KMS-11 (cell line): ENCODE data around the gene TNC.

Source experiments
- H2AFZ ChIP-seq: fragments of 200-600 bp; sonication (generic); 2 replicates; pipeline ENCODE4 v1.6.1; 2016; ENCODE audit warnings: antibody characterized with exemption, mixed run types, low read depth
- H3K27ac ChIP-seq: fragments of 200-600 bp; sonication (generic); 2 replicates; pipeline ENCODE4 v1.6.1; 2016; ENCODE audit warnings: mild to moderate bottlenecking, mixed run types
- H3K27me3 ChIP-seq: fragments of 200-600 bp; sonication (generic); 2 replicates; pipeline ENCODE4 v1.6.1; 2017; ENCODE audit warnings: mild to moderate bottlenecking, low read depth, mixed run types, moderate library complexity; ENCODE audit not compliant: insufficient read depth
- H3K36me3 ChIP-seq: fragments of 200-600 bp; sonication (generic); 2 replicates; pipeline ENCODE4 v1.6.1; 2017; ENCODE audit warnings: mild to moderate bottlenecking, mixed run types; ENCODE audit not compliant: insufficient read depth
- H3K4me1 ChIP-seq: fragments of 200-600 bp; sonication (generic); 2 replicates; pipeline ENCODE4 v1.6.1; 2016; ENCODE audit warnings: mild to moderate bottlenecking, low read depth, mixed run types; ENCODE audit not compliant: poor library complexity, severe bottlenecking
- H3K4me2 ChIP-seq: fragments of 200-600 bp; sonication (generic); 2 replicates; pipeline ENCODE4 v1.7.0; 2016; ENCODE audit warnings: mild to moderate bottlenecking, mixed run types
- H3K4me3 ChIP-seq: fragments of 200-600 bp; sonication (generic); IDR thresholded peaks from 2 replicates; pipeline ENCODE4 v1.6.1; 2017; ENCODE audit warnings: low read depth, low read length, mixed read lengths; ENCODE audit not compliant: insufficient read depth
- H3K79me2 ChIP-seq: fragments of 200-600 bp; sonication (generic); 2 replicates; pipeline ENCODE4 v1.6.1; 2016; ENCODE audit warnings: low read depth, mixed run types; ENCODE audit not compliant: insufficient read depth
- H3K9ac ChIP-seq: fragments of 200-600 bp; sonication (generic); 2 replicates; pipeline ENCODE4 v1.6.1; 2016; ENCODE audit warnings: mild to moderate bottlenecking, mixed run types
- H4K20me1 ChIP-seq: fragments of 200-600 bp; sonication (generic); 2 replicates; pipeline ENCODE4 v1.6.1; 2016; ENCODE audit warnings: mild to moderate bottlenecking, mixed run types; ENCODE audit not compliant: insufficient read depth
- TF ChIP-seq, protein P1 (sequence below): fragments of 200-600 bp; sonication (generic); conservative IDR thresholded peaks from 2 replicates; pipeline ENCODE4 v1.6.1; 2017; ENCODE audit warnings: low read depth, mild to moderate bottlenecking, antibody characterized with exemption, low read length, moderate library complexity, mixed read lengths

The TNC gene

DNA sequence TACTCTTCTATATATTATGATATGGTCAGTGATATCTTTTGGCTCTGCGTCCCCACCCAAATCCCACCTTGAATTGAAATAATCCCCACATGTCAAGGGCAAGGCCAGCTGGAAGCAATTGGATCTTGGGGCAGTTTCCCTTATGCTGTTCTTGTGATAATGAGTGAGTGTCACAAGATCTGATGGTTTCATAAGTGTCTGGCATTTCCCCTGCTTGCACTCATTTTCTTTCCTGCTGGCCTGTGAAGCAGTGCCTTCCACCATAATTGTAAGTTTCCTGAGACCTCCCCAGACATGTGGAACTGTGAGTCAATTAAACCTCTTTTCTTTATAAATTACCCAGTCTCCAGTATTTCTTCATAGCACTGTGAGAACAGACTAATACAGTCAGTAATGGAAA lies 45.0 kb upstream of the TNC start:
- no peak overlapping the region for H3K9ac ChIP-seq
- no peaks in the 10 kb centered on the region for H3K27me3 ChIP-seq
- H3K79me2 ChIP-seq, result no peaks in the 10 kb centered on the region
- TF ChIP-seq, protein P1, sequence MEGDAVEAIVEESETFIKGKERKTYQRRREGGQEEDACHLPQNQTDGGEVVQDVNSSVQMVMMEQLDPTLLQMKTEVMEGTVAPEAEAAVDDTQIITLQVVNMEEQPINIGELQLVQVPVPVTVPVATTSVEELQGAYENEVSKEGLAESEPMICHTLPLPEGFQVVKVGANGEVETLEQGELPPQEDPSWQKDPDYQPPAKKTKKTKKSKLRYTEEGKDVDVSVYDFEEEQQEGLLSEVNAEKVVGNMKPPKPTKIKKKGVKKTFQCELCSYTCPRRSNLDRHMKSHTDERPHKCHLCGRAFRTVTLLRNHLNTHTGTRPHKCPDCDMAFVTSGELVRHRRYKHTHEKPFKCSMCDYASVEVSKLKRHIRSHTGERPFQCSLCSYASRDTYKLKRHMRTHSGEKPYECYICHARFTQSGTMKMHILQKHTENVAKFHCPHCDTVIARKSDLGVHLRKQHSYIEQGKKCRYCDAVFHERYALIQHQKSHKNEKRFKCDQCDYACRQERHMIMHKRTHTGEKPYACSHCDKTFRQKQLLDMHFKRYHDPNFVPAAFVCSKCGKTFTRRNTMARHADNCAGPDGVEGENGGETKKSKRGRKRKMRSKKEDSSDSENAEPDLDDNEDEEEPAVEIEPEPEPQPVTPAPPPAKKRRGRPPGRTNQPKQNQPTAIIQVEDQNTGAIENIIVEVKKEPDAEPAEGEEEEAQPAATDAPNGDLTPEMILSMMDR, result no peak
- H3K27ac ChIP-seq, result no peak overlapping the region
- no peaks in the 10 kb centered on the region for H4K20me1 ChIP-seq
- peaks cover 28% of the 10 kb centered on the region for H3K4me1 ChIP-seq
- no peak overlapping the region for H3K4me2 ChIP-seq
- no peak overlapping the region for H3K4me3 ChIP-seq
- H3K36me3 ChIP-seq, result no peaks in the 10 kb centered on the region
- H2AFZ ChIP-seq, result no peak overlapping the region

DNA sequence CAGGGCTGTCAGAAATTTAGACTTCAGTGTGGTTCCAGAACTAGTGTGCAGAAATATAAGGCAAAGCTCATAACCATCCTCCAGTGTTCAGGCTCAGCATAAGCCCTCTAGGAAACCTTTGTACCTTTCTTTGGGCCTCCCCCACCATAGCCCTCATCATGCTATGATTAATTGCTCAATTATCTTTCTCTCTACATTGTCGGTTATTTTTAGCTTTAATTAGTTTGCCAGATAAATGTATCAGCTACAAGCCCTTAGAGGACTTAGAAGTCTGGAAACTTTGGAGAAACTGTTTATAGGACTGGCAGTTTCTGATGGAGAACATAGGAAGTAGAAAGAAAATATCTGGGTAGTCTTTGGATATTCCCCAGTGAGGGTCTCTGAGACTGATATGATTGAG lies 43.5 kb upstream of the TNC start:
- H3K79me2 ChIP-seq, result no peaks in the 10 kb centered on the region
- no peaks in the 10 kb centered on the region for H3K27me3 ChIP-seq
- no peak overlapping the region for H3K9ac ChIP-seq
- no peak overlapping the region for H2AFZ ChIP-seq
- TF ChIP-seq, protein P1, result no peak
- no peaks in the 10 kb centered on the region for H4K20me1 ChIP-seq
- H3K4me1 ChIP-seq, result peaks cover 28% of the 10 kb centered on the region
- no peak overlapping the region for H3K27ac ChIP-seq
- no peak overlapping the region for H3K4me3 ChIP-seq
- H3K36me3 ChIP-seq, result no peaks in the 10 kb centered on the region
- H3K4me2 ChIP-seq, result no peak overlapping the region

DNA sequence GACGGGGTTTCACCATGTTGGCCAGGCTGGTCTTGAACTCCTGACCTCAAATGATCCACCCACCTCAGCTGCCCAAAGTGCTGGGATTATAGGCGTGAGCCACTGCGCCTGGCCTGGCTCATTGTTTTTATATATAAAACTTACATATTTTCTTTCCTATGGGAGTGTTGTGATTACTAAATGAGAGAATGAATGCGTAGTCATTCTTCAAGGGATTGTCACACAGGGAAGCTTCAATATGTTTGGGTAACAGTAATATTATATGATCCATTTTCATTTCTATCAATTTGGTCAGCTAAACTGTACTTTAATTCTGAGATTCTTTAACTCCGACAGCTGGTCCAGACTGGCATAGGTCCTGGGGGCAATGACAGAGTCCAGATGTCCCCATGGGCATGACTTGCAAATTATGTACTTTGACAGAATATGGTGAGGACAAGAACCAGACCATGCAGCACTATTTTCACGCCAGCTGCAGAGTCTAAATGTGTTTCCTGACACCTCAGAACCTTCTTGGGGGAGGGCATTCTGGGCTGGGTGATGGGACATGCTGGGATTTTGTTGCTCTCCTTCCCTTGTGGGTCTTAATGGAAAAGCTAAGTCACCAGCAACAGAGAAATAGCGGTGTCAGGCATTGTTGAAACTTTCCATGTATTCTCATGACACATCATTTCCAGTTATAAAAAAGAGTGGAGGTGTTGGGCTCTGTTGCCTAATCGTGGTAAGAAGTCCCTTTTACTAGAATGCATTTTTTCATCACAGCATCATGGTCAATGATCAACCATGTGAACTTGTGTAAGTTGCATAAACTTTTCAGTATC lies 40.9 kb upstream of the TNC start:
- no peak overlapping the region for H3K4me2 ChIP-seq
- H2AFZ ChIP-seq, result no peak overlapping the region
- TF ChIP-seq, protein P1, result no peak
- no peak overlapping the region for H3K9ac ChIP-seq
- H3K4me3 ChIP-seq, result no peak overlapping the region
- no peak overlapping the region for H3K27ac ChIP-seq
- no peaks in the 10 kb centered on the region for H3K79me2 ChIP-seq
- H3K4me1 ChIP-seq, result peaks cover 10% of the 10 kb centered on the region
- H4K20me1 ChIP-seq, result no peaks in the 10 kb centered on the region
- H3K36me3 ChIP-seq, result no peaks in the 10 kb centered on the region
- H3K27me3 ChIP-seq, result no peaks in the 10 kb centered on the region

DNA sequence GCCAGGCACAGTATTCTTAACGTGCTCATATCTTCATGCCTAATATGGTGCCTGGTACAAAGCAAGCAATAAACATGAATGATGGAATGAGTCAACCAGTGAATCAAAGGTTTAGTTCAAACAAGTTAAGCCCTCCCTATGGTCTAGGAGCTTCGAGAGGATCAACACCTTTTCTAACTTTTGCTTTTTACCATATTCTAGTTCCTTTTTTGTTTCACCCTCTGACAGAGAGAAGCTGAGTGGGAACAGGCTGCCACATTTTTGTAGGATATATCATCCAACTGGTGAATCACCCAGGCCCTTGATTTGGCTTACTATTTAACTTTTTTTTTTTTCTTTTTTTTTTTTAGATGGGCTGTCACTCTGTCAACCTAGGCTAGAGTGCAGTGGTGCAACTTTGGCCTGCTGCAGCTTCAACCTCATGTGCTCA lies 39.3 kb upstream of the TNC start:
- Histone ChIP-seq H3K4me2 (no peak overlapping the region), H3K36me3 (no peaks in the 10 kb centered on the region), H3K4me1 (no peaks in the 10 kb centered on the region), H3K79me2 (no peaks in the 10 kb centered on the region), H3K27me3 (no peaks in the 10 kb centered on the region), H3K4me3 (no peak overlapping the region), H3K9ac (no peak overlapping the region), H3K27ac (no peak overlapping the region), H2AFZ (no peak overlapping the region), H4K20me1 (no peaks in the 10 kb centered on the region)
- TF ChIP-seq, protein P1, result no peak
